Measurements from ENCODE around the gene ZC3H12C.

Gene ZC3H12C

GRCh38 chr11:110069158-110069737, 23.9 kb upstream of the ZC3H12C start:
- no peak overlapping the region for H3K4me3 Mint-ChIP-seq
- H3K27ac Mint-ChIP-seq: no peak overlapping the region
- no peaks in the 10 kb centered on the region for H3K9me3 Mint-ChIP-seq
- DNase-seq: no peak
- H3K36me3 Mint-ChIP-seq (ENCODE audit: low read depth): no peaks in the 10 kb centered on the region
- TF ChIP-seq CTCF (IDR thresholded peaks at IDR 0.05): no peak
- peaks cover 16% of the 10 kb centered on the region for H3K4me1 Mint-ChIP-seq
- peaks cover 3% of the 10 kb centered on the region for H3K27me3 Mint-ChIP-seq (ENCODE audit: low read depth, poor library complexity)

GRCh38 chr11:110070176-110070575, 23.0 kb upstream of the ZC3H12C start:
- H3K4me3 Mint-ChIP-seq: no peak overlapping the region
- H3K4me1 Mint-ChIP-seq: peaks cover 23% of the 10 kb centered on the region
- H3K9me3 Mint-ChIP-seq: peaks cover 4% of the 10 kb centered on the region
- DNase-seq: no peak
- TF ChIP-seq CTCF (IDR thresholded peaks at IDR 0.05): no peak
- H3K27ac Mint-ChIP-seq: peak overlapping the region; percentile 90
- peaks cover 3% of the 10 kb centered on the region for H3K27me3 Mint-ChIP-seq (ENCODE audit: low read depth, poor library complexity)
- no peaks in the 10 kb centered on the region for H3K36me3 Mint-ChIP-seq (ENCODE audit: low read depth)

- no peak for DNase-seq
- no peak for TF ChIP-seq CTCF (IDR thresholded peaks at IDR 0.05)
- H3K27ac Mint-ChIP-seq: no peak overlapping the region
- peaks cover 3% of the 10 kb centered on the region for H3K27me3 Mint-ChIP-seq (ENCODE audit: low read depth, poor library complexity)
- H3K4me3 Mint-ChIP-seq: no peak overlapping the region
- peaks cover 4% of the 10 kb centered on the region for H3K9me3 Mint-ChIP-seq
- no peaks in the 10 kb centered on the region for H3K36me3 Mint-ChIP-seq (ENCODE audit: low read depth)
- peaks cover 34% of the 10 kb centered on the region for H3K4me1 Mint-ChIP-seq
Measured at GRCh38 chr11:110071197-110071596, 22.0 kb upstream of the ZC3H12C start.

GRCh38 chr11:110072930-110073329, 20.3 kb upstream of the ZC3H12C start:
- TF ChIP-seq CTCF (IDR thresholded peaks at IDR 0.05): no peak
- Mint-ChIP-seq H3K27me3 (ENCODE audit: low read depth, poor library complexity) (peaks cover 3% of the 10 kb centered on the region), H3K9me3 (peaks cover 4% of the 10 kb centered on the region), H3K36me3 (ENCODE audit: low read depth) (no peaks in the 10 kb centered on the region), H3K27ac (no peak overlapping the region), H3K4me3 (no peak overlapping the region), H3K4me1 (peaks cover 51% of the 10 kb centered on the region)
- no peak for DNase-seq

GRCh38 chr11:110074499-110074898, 18.7 kb upstream of the ZC3H12C start:
- Mint-ChIP-seq H3K4me1 (peaks cover 44% of the 10 kb centered on the region), H3K4me3 (no peak overlapping the region), H3K36me3 (ENCODE audit: low read depth) (no peaks in the 10 kb centered on the region), H3K27ac (no peak overlapping the region), H3K27me3 (ENCODE audit: low read depth, poor library complexity) (peaks cover 3% of the 10 kb centered on the region), H3K9me3 (peaks cover 13% of the 10 kb centered on the region)
- no peak for DNase-seq
- no peak for TF ChIP-seq CTCF (IDR thresholded peaks at IDR 0.05)

GRCh38 chr11:110075105-110075846, 17.9 kb upstream of the ZC3H12C start:
- Mint-ChIP-seq H3K9me3 (peaks cover 13% of the 10 kb centered on the region), H3K4me1 (peaks cover 39% of the 10 kb centered on the region), H3K36me3 (ENCODE audit: low read depth) (no peaks in the 10 kb centered on the region), H3K4me3 (no peak overlapping the region), H3K27me3 (ENCODE audit: low read depth, poor library complexity) (peaks cover 3% of the 10 kb centered on the region), H3K27ac (no peak overlapping the region)
- TF ChIP-seq CTCF (IDR thresholded peaks at IDR 0.05): no peak
- no peak for DNase-seq
